Uterus (tissue), 2 donors: ENCODE results near the gene WDR27.

ENCODE experiments used
- POLR2A ChIP-seq, 2 donors: fragments of 450-650 bp; IDR thresholded peaks; one replicate each; pipeline ENCODE4 v1.6.1; 2016; ENCODE audit warnings: antibody characterized with exemption in 2 of 2, mild to moderate bottlenecking in 1 of 2, moderate library complexity in 1 of 2
- TF ChIP-seq, protein P1 (sequence below), 4 experiments: fragments of 200-600 bp in 2 of 4; fragments of 450-650 bp in 2 of 4; sonication (generic) in 2 of 4; IDR thresholded peaks; one replicate each; pipeline ENCODE4 v1.5.1; 2016 to 2019; ENCODE audit warnings: antibody characterized with exemption in 4 of 4, mild to moderate bottlenecking in 2 of 4, moderate library complexity in 1 of 4

DNA sequence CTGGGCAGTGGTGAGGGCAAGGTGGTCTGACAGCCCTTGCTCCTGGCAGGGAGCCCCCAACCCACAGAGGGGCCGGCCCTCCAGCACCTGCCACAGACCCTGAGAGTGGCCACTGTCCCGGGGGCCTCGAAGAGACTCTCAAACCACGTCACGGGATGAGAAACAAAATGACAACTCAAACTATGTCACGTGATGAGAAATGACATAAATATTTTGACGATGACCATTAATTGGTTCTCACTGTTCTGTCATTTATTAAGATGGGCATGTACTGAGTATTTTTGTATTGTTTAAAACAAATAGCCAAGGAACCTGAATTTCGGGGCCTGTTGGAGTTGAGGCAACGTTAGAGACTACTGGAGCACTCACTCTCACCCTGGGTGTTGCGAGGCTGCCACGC lies 135.5 kb downstream of the WDR27 start:
- TF ChIP-seq, protein P1, sequence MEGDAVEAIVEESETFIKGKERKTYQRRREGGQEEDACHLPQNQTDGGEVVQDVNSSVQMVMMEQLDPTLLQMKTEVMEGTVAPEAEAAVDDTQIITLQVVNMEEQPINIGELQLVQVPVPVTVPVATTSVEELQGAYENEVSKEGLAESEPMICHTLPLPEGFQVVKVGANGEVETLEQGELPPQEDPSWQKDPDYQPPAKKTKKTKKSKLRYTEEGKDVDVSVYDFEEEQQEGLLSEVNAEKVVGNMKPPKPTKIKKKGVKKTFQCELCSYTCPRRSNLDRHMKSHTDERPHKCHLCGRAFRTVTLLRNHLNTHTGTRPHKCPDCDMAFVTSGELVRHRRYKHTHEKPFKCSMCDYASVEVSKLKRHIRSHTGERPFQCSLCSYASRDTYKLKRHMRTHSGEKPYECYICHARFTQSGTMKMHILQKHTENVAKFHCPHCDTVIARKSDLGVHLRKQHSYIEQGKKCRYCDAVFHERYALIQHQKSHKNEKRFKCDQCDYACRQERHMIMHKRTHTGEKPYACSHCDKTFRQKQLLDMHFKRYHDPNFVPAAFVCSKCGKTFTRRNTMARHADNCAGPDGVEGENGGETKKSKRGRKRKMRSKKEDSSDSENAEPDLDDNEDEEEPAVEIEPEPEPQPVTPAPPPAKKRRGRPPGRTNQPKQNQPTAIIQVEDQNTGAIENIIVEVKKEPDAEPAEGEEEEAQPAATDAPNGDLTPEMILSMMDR (IDR thresholded peaks at IDR 0.05) = no peak
- TF ChIP-seq POLR2A (IDR thresholded peaks at IDR 0.05) = no peak
